ENCODE measurements around the gene SMIM41.

Gene SMIM41

GRCh38 chr12:52079576-52080402 lies at the start of gene SMIM41:
Gene SMIM41 (plus strand): TSS chr12:52079704. CDS start chr12:52079780, 76 bp downstream.
- DNase-seq = no peak

DNA sequence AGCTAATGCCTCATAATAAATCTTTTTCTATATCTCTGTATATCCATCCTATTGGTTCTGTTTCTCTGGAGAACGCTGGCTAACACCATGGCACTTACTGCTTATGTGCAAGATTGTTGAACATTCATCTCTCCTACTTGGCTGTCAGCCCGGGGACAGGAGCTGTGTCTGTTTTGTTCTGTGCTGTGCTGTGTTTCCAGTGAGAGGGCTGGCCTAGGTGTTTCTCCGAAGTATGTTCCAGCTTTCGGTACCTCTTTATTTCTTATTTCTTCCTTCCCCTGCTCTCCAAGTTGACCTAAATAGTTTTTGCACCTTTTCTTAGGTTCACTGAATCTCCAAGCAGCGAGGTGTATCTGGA lies 47.1 kb upstream of the SMIM41 start:
- no peak for DNase-seq

DNA sequence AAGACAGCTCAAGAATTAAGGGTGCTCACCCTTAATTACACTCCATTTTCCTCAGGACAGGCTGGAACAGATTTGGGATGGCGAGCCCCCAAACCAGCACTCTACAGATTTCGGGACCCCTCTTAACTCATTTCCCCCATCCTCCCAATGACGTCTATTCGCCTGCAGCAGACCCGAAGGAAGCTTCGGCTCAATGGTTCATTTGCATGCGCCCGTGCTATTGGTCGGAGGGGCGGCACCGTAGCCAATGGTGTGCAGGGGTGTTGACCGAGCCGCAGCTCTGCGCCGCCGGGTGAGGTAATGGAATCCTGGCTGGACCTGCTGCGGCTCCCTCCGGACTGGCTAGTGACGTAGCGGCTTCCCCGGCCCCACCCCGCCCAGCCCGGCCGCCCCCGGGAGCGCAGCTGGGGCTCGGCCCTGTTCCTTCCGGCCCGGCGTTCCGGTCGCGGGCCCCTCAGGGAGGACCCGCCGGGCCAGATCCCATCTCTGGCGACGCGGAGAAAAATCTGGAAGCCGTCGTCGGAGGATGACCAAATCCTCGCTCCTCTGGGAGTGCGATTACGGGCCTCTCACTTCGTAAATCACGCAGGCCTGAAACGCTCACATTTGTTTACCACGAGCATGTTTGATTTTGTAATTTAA lies 46.6 kb upstream of the SMIM41 start:
- peak; percentile 89 for DNase-seq

GRCh38 chr12:52033446-52034140 lies 45.9 kb upstream of the SMIM41 start:
- no peak for DNase-seq

DNA sequence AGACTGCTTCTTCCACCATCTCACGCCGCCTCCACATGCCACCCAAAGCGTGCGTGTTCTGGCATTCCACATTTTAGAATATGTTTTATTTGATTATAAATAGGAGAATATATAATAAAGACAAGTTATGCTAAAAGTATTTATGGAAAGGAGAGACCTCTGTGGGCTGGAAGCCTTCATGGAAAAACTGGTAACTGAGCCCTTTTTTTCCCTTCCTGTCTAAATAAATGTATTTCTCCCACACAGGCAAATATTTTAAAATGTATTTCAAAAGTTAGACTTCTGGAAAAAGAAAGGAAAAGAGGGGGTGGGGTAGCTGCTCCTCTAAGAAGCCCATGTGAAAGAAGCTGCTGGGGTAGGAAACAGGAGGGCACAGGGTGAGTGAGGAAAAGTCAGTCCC lies 44.3 kb upstream of the SMIM41 start:
- no peak for DNase-seq

- no peak for DNase-seq
Observed at GRCh38 chr12:52035926-52036325, 43.6 kb upstream of the SMIM41 start.

GRCh38 chr12:52036587-52037171 lies 42.8 kb upstream of the SMIM41 start:
- no peak for DNase-seq

DNA sequence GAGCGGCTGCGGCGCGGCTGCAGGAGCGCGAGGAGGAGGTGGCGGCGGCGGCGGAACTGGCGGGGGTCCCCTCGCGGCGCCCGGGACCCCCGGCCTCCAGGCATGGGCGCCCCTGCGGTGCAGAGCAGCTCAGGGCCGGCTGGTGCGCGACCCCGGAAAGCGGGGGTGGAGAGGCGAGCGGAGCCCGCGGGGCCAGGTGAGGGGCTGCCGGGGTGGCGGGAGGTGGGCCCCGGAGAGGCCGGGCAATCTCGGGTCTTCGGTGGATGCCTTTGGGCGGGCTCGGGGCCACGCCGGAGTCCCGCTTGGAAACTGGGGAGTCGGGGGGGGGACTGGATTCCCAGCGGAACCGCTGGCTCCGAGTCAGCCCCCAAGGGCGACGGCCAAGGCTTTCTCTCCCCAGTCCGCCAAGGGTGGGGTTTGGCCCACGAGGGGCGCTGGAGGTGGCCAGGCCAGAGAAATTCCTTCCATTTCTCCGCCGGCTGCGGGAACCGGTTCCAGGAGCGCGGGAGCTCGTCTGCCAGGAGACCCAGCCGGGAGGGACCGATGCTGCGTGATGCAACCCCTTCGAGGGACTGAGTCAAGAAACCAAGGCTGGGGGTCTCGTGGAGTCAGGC lies 42.1 kb upstream of the SMIM41 start:
- DNase-seq = no peak

GRCh38 chr12:52038447-52038846 lies 41.1 kb upstream of the SMIM41 start:
- DNase-seq = no peak

GRCh38 chr12:52041035-52041434 lies 38.5 kb upstream of the SMIM41 start:
- no peak for DNase-seq

DNA sequence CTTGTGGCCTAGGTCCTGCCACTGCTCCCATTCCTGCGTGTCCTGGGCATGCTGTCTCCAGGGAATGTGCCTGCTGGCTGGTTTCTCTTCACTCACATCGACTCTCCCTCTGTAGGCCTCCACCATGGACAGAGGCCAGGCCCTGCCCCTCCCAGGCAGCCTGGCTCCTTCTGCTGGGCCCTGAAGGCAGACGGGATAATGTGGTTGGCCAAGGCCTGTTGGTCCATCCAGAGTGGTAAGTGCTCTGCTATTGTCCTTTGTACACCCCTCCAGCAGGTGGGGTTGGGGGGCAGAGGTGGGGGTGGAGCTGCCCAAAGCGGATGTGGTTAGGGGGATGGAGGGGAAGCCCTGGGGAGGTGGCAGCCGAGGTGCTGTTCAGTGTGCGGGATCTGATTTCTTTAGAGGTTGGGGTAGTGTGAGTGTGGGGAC lies 37.8 kb upstream of the SMIM41 start:
- no peak for DNase-seq

DNA sequence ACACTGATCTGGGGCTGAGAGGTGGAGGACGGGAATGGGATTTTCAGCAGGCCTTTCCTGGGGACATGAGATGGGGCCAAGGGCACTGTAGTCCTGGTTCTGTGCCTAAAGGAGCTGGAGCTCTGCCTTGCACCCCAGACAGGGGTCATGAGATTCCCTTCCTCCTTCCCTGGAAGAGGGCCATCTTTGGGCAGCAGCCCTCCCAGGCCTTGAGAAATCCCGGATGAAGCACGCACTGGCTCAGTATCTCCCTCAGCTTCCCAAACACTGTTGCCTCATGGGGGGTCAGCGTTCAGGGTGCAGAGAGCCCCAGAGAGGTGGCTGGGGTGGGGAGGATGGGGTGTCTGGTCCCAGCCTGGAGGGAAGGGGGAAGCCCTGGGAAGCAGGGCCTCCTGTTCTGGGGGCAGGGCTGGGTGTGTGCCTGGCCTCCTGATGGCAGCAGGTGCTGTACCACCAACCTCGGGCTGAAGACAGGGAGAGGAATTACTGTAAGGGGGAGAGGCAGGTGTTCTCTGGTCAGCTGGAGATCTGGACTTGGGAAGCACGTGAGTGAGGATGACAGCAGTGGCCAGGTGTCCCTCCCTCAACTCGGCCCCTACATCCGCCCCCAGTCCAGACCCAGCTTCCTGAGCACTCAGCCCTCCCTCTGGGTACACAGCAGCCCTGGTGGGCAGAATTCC lies 36.7 kb upstream of the SMIM41 start:
- peak; percentile 49 for DNase-seq

DNA sequence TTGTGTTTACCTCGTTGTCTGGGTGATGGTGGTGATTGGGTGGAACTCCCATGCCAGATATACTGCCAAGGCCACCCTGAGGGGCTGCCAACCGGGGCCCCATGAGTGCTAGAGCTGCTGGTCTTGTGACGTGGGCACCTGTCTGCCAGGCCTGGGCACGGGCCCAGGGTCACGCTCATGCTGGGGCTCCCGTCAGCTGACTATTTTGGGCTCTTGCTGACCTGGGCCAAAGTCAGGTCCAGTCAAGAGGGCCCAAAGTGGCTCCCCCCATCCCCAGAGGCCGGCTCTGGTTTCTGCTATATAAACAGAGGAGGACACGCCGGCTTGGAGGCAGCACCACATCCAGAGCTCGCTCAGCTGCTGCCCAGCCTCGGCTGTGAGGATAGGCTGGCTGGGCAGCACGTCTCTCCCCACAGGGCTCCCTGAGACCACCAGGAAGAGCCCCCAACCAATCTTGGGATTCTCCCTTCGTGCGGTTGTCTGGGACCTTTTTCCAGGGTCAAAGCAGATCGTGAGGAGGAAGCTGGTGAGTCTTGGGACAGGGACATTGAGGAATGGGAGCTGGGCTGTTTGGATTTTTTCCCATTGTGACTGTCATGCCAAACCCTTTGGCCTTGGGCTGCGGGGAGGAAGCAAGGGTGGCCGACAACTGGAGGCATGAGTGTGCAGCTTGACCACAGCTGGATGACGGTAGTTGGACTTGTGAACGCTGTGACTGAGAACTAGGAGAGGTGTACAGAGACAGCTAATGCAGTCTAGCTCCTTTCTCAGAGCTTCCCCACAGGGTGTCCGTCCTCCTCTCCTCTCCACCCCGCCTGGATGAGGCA lies 35.9 kb upstream of the SMIM41 start:
- no peak for DNase-seq

GRCh38 chr12:52044292-52044983 lies 35.1 kb upstream of the SMIM41 start:
- DNase-seq = no peak

DNA sequence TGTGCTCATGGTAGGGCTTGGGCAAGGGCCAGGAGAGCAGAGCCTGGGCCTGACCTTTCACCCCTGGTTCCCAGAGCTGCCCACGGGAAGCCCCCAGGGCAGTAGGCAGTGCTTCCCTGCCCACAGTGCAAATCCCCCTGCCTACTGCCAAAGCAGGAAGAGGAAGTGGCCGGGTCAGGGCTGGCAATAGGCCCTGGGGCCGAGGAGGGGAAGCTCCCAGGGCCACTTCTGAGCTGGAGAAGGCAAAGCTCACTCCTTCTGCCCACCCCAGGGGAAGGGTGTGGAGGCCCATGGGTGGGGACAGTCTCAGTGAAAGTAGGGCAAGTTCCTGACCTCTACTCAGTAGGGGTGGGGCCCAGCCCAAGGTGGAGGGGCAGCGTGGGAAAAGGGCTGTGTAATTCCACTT lies 33.7 kb upstream of the SMIM41 start:
- DNase-seq = no peak

GRCh38 chr12:52046859-52047258 lies 32.6 kb upstream of the SMIM41 start:
- no peak for DNase-seq

GRCh38 chr12:52049286-52049685 lies 30.2 kb upstream of the SMIM41 start:
- no peak for DNase-seq

GRCh38 chr12:52049688-52050087 lies 29.8 kb upstream of the SMIM41 start:
- DNase-seq = no peak

DNA sequence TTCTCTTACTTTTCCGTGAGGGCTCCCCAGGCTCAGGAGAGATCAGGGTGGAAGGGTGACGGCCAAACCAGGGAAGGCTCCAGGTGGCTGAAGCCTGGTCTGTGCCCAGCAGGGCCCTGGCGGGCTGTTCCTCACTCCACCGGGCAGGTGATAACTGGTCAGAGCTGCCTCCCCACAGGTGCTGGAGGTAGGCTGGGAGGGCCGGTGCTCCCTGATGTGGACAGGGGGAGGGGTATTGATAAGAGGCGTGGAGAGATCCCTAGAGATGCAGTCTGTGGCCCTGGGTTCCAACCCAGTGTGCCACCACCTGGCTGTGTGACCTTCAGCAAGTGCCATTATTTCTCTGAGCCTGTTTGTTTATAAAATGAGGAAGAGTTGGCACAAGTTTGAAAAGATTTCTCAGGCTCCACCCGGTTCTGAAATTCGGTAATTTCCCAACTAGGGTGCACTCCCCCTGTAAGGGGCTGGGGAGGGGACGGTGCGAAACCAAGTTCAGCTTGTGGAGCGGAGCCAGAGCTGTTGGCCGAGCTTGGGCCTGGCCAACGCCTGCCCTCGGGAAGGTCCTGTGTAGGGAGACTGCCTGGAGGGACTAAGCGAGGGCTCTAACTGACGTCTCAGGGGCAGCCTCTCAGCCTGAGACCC lies 29.3 kb upstream of the SMIM41 start:
- DNase-seq = no peak

All from NCI-H1092 (cell line).